ENCODE data around the gene STXBP3.

- TF ChIP-seq, protein P1, sequence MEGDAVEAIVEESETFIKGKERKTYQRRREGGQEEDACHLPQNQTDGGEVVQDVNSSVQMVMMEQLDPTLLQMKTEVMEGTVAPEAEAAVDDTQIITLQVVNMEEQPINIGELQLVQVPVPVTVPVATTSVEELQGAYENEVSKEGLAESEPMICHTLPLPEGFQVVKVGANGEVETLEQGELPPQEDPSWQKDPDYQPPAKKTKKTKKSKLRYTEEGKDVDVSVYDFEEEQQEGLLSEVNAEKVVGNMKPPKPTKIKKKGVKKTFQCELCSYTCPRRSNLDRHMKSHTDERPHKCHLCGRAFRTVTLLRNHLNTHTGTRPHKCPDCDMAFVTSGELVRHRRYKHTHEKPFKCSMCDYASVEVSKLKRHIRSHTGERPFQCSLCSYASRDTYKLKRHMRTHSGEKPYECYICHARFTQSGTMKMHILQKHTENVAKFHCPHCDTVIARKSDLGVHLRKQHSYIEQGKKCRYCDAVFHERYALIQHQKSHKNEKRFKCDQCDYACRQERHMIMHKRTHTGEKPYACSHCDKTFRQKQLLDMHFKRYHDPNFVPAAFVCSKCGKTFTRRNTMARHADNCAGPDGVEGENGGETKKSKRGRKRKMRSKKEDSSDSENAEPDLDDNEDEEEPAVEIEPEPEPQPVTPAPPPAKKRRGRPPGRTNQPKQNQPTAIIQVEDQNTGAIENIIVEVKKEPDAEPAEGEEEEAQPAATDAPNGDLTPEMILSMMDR (conservative IDR thresholded peaks at IDR 0.05; ENCODE audit: low read depth, low read length) = no peak
- TF ChIP-seq EZH2 (IDR thresholded peaks at IDR 0.05; ENCODE audit: borderline replicate concordance, low read depth, low read length, poor library complexity, severe bottlenecking) = no peak
Measured at GRCh38 chr1:108728327-108728923, 18.0 kb upstream of the STXBP3 start.

Data from A673 (cell line).